Measurements from ENCODE around the gene TCFL5. TPM values are rescaled to one million over a fixed set of nuclear protein-coding genes. Genes with fewer than 3 reads are reported as not detected.

The TCFL5 gene
- total RNA-seq, 2 experiments from 2014 or later = 9.3 to 10.1 TPM

DNA sequence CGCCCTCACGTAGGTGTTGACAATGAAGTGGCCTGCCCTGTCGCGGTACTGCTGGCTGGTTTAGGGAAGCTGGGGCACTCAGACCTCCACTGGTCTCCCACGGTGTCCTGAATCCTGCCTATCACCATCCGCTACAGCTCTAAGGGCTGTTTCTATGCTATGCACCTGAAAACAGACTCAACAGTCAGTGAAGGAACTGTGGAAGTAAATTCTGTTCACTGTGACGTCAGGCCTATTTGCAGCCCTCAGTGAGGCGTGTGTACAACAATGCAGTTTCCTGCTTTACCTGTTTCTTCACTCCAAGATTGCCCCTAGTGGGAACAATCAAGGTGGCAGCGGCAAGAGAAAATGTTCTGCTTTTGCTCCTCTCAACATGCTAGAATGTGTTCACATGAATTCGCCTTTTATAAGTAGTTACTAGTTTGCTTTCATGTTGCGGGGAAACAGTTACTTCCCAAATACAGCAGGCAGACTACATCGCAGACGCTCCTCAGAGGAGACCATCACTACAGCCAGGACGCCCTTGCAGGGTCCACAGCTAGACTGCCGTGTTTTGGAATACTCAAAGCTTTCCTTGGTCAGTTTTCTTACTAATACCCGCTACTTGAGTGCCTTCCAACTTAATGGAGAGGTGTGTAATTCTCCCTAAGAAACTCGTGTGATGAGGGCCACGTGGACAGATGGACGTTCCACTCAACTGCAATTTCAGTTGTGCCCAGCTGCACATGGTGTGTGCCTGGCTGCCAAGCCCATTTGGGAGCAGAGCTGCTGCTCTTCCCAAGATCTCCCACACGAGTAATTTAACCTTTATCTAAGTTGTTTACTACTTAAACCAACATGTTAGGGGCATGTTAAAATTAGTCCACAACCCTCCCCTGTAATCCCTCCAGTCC lies 39.3 kb upstream of the TCFL5 start:
- DNase-seq (no peak), ATAC-seq (ENCODE audit: low read depth) (peak; percentile 7)
- H3K4me1 Mint-ChIP-seq = peaks cover 39% of the 10 kb centered on the region
- H3K27me3 Mint-ChIP-seq = no peaks in the 10 kb centered on the region
- H3K4me3 Mint-ChIP-seq = no peak overlapping the region
- H3K36me3 Mint-ChIP-seq = peaks cover 13% of the 10 kb centered on the region
- no peaks in the 10 kb centered on the region for H3K9me3 Mint-ChIP-seq
- peak overlapping the region; percentile 92 for H3K27ac Mint-ChIP-seq
- POLR2A ChIA-PET = interaction anchor here (1.2 to 4.0 kb wide), 4 partner anchors 11 to 53 kb away, joined by 4 to 15 read pairs (median 9); partner anchors contain the start of gene DIDO1

DNA sequence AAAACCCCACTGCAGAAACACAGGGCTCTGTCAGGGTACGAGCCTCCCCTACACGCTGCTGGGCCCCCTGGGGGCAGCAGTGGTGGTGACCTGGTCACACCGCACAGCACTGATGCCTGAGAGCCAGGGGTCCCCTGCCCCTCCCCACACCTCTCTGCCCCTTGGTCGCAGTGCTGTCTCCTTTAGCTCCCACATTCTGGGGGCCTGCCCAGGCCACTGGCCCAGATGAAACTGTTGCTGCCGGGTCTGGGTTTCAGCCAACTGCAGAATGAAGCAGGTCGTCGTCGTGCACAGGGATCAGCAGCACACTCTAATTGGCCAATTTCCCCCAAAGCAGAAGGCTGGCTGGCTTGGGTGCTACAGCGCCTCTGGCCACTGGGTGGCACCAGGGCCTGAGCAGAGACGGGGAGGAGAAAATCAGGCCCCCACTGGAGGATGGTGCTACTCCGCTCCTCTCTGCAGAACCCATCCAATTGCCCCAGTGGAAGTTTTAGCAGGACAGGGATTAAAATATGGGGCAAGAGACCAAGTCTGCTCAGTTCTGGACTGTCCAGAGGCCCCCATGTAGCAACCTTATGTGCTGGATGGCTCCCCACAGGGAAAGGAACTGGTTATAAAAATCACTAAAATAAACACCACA lies 38.5 kb upstream of the TCFL5 start:
- peak overlapping the region; percentile 70 for H3K4me3 Mint-ChIP-seq

DNA sequence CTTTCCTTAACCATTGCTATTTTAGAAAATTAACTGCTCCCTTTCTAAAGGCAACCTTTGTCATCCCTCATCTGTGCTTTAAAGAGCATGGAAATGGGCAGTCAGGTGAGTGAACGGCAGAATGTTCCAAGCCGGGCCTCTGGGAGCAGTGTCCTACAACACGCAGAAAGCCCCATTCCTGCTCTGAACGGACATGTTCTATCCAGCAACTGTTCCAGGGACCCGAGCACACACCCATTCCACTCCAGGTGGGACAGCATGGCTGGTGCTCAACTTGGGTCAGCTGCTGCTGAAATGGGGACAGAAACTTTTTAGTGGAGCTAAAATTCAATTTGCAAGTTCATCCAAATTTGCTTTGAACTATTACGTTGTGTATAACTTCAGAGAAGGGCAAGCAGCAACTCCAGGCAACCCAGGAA lies 38.0 kb upstream of the TCFL5 start:
- H3K4me3 Mint-ChIP-seq = no peak overlapping the region
- DNase-seq = no peak
- POLR2A ChIA-PET = interaction anchor here (0.8 to 2.8 kb wide), 4 partner anchors 19 to 109 kb away, joined by 3 to 9 read pairs (median 4); no protein-coding TSS in a partner anchor
- peaks cover 7% of the 10 kb centered on the region for H3K36me3 Mint-ChIP-seq
- no peaks in the 10 kb centered on the region for H3K27me3 Mint-ChIP-seq
- peaks cover 37% of the 10 kb centered on the region for H3K4me1 Mint-ChIP-seq
- H3K9me3 Mint-ChIP-seq = no peaks in the 10 kb centered on the region
- no peak for ATAC-seq (ENCODE audit: low read depth)
- H3K27ac Mint-ChIP-seq = peak overlapping the region; percentile 92

More for the DNA sequence above, 38.5 kb upstream of the TCFL5 start:
- no peaks in the 10 kb centered on the region for H3K27me3 Mint-ChIP-seq
- H3K27ac Mint-ChIP-seq = peak overlapping the region; percentile 92
- H3K36me3 Mint-ChIP-seq = peaks cover 10% of the 10 kb centered on the region
- POLR2A ChIA-PET = interaction anchor here (1.0 to 4.0 kb wide), 5 partner anchors 18 to 54 kb away, joined by 3 to 15 read pairs (median 9); partner anchors contain the start of gene DIDO1
- H3K9me3 Mint-ChIP-seq = no peaks in the 10 kb centered on the region
- peak; percentile 78 for DNase-seq
- peak; percentile 90 for ATAC-seq (ENCODE audit: low read depth)
- H3K4me1 Mint-ChIP-seq = peaks cover 37% of the 10 kb centered on the region

DNA sequence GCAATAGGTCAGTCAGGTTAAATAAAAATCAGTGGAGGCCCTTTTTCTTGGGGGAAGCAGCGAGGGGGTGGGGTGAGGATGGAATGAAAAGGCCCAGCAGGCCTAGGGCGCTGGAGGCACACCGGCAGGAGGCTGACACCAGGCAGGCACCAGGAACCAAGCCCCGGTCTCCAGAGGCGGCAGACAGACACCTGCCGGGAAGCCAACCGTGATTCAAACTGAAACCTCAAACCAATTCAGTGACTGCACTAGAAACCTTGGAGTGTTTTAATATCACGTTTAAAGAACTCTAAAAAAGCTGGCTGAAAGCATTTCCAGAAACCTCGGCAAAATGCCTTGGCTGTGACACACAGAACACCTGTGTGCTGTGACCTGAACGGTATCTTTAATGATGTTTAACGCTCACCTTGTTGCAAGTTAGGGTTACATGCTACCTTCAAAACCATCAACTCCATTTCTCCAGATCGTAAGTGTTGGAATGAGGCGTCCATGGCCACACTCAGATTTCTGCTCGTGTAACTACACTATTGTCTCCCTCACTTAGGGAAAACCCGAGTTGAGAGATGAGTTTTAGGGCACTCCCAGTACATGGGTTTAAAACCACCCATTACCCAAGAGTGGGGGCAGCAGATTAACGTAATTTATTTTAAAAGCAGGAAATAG lies 37.5 kb upstream of the TCFL5 start:
- POLR2A ChIA-PET = interaction anchor here (0.7 to 2.8 kb wide), 5 partner anchors 19 to 110 kb away, joined by 3 to 9 read pairs (median 3); no protein-coding TSS in a partner anchor
- ATAC-seq (ENCODE audit: low read depth) (peak; percentile 23), DNase-seq (no peak)
- H3K27ac Mint-ChIP-seq = peak overlapping the region; percentile 61
- peaks cover 37% of the 10 kb centered on the region for H3K4me1 Mint-ChIP-seq
- H3K36me3 Mint-ChIP-seq = peaks cover 10% of the 10 kb centered on the region
- H3K9me3 Mint-ChIP-seq = no peaks in the 10 kb centered on the region
- no peaks in the 10 kb centered on the region for H3K27me3 Mint-ChIP-seq
- H3K4me3 Mint-ChIP-seq = peak overlapping the region; percentile 30

DNA sequence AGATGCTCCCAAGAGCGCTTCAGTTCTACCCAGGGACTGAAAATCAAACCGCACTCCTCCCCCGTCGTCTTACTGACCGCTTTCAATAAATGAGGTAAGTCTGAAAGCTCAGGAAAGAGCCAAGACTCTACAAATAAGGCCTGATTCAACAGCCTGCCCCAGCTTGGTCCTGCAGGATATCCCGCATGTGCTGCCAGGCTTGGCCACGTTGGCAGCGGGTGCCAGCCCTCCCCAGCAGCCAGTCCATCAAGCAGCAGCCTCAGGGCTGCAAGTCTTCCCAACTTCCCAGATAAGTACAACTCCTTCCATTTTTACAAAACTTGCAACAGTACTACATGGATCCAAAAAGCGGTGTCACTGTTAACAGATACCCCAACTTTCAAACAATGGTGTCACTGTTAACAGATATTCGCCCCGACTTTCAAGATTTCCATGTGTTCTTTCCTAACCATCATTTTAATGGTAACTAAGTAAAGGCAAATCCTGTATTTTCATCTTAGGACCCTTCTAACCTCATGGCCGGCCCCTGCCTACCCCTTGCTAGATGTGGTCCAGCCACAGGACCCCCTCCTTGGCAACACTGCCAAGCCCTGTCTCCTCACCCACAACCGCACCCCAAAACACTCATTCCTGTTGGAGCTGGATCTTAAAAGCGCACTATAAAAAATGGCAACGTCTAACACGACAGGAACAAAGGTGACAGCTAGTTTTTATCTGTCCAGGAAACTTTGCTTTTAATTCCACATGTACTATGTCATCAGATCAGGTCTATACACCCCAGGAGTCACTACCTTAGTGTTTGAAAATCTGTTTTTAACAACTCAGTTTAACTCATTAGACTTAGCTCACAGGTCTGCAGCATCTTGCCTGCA lies 36.7 kb upstream of the TCFL5 start:
- Mint-ChIP-seq H3K27me3 (no peaks in the 10 kb centered on the region), H3K27ac (peak overlapping the region; percentile 26), H3K4me1 (peaks cover 35% of the 10 kb centered on the region), H3K36me3 (peaks cover 14% of the 10 kb centered on the region), H3K4me3 (no peak overlapping the region), H3K9me3 (no peaks in the 10 kb centered on the region)
- no peak for DNase-seq
- POLR2A ChIA-PET = interaction anchor here (0.7 to 0.8 kb wide), 2 partner anchors 56 to 111 kb away, joined by 3 read pairs; no protein-coding TSS in a partner anchor
- ATAC-seq (ENCODE audit: low read depth) = no peak

DNA sequence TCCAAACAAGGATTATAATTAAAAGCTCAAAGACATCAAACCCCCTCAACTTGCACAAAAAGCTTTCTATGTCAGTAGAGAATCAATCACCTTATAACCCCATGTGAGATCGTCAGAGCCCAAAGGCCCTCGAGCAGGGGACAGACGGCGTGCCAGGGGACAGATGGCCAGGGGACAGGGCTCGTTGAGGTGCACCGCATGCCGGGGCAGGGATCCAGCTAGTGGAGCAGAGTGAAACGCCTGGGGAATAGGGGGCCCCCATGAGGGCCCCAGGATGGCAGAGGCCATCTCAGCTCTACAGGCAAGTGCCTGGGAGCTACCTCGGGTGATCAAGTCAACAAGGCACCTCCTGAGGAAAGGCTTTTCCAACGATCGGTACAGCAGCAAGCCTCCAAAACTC lies 36.0 kb upstream of the TCFL5 start:
- ATAC-seq (ENCODE audit: low read depth) = no peak
- POLR2A ChIA-PET = interaction anchor here (0.6 kb wide), 1 partner anchor 43 kb away, joined by 3 read pairs; no protein-coding TSS in a partner anchor
- peaks cover 38% of the 10 kb centered on the region for H3K4me1 Mint-ChIP-seq

DNA sequence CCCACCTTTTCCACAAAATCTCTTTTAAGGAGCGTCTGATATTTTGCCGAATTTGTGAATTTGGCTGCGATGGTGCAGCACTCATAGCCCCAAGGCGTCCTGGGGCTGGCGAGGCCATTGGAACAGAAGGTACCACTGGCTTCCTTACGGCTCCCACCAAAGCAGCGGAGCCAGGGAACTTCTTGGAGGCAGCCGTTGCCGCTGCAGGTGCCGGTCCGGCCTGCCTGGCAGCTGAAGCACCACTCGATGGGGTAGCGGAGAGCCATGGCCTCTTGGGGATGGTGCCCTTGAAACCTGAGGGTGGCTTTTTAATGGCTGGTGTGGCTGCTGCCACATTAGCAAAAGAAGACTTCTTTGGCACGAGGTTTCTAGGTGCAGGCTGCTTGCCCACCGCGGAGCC lies 34.9 kb upstream of the TCFL5 start:
- POLR2A ChIA-PET = no interaction called here
- H3K36me3 Mint-ChIP-seq = peaks cover 24% of the 10 kb centered on the region
- no peak overlapping the region for H3K27ac Mint-ChIP-seq
- ATAC-seq (ENCODE audit: low read depth) (no peak), DNase-seq (no peak)
- no peak overlapping the region for H3K4me3 Mint-ChIP-seq
- H3K9me3 Mint-ChIP-seq = no peaks in the 10 kb centered on the region
- no peaks in the 10 kb centered on the region for H3K27me3 Mint-ChIP-seq
- H3K4me1 Mint-ChIP-seq = peaks cover 39% of the 10 kb centered on the region

More for the DNA sequence above, 36.0 kb upstream of the TCFL5 start:
- no peak overlapping the region for H3K27ac Mint-ChIP-seq
- no peak for DNase-seq
- H3K27me3 Mint-ChIP-seq = no peaks in the 10 kb centered on the region
- H3K4me3 Mint-ChIP-seq = no peak overlapping the region
- no peaks in the 10 kb centered on the region for H3K9me3 Mint-ChIP-seq
- peaks cover 15% of the 10 kb centered on the region for H3K36me3 Mint-ChIP-seq

DNA sequence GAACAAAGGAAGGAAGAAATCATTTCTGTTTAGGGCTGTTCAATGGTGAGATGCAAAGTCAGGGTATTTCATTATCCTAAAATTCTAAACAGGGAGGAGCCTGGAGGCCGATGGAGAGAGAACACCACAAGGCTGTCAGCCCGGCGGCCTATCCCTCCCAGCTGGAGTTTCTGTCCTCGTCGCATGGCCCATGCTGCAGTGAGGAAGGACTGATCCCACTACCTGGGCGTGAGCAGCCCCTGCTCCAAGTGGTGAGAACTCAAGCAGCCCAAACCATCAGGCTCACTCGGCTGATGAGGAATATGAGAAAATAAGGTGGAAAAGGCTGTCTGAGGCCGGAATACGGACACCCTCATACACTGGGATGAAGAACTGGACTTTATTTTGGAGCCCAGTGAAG lies 33.9 kb upstream of the TCFL5 start:
- POLR2A ChIA-PET = no interaction called here
- no peaks in the 10 kb centered on the region for H3K9me3 Mint-ChIP-seq
- H3K4me3 Mint-ChIP-seq = no peak overlapping the region

DNA sequence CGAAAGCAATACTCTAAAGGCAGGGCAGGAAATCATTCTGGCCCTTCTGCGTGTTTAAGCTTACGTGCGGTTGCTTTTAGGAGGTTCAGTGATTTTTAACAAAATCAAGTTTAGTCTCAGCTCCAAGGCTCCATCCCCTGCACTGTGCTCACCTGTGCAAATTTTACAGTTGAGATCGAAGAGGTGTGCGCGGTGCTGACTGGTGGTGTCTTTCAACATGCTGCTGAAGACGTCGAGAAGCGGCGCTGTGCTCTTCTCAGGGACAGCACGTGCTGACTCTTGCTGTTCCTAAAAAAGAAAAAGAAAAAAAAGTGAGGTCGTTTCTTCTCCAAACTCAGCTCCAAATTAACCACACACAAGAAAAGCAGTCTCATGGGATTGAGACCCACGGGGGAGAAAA lies 32.6 kb upstream of the TCFL5 start:
- peaks cover 33% of the 10 kb centered on the region for H3K4me1 Mint-ChIP-seq
- H3K27me3 Mint-ChIP-seq = no peaks in the 10 kb centered on the region
- no peak overlapping the region for H3K4me3 Mint-ChIP-seq
- no peak for ATAC-seq (ENCODE audit: low read depth)
- peak overlapping the region; percentile 2 for H3K27ac Mint-ChIP-seq
- POLR2A ChIA-PET = no interaction called here
- no peak for DNase-seq
- no peaks in the 10 kb centered on the region for H3K9me3 Mint-ChIP-seq
- peaks cover 34% of the 10 kb centered on the region for H3K36me3 Mint-ChIP-seq

More for the DNA sequence above, 33.9 kb upstream of the TCFL5 start:
- H3K27me3 Mint-ChIP-seq = no peaks in the 10 kb centered on the region
- peaks cover 42% of the 10 kb centered on the region for H3K4me1 Mint-ChIP-seq
- no peak for ATAC-seq (ENCODE audit: low read depth)
- H3K36me3 Mint-ChIP-seq = peaks cover 32% of the 10 kb centered on the region
- H3K27ac Mint-ChIP-seq = no peak overlapping the region
- DNase-seq = no peak

DNA sequence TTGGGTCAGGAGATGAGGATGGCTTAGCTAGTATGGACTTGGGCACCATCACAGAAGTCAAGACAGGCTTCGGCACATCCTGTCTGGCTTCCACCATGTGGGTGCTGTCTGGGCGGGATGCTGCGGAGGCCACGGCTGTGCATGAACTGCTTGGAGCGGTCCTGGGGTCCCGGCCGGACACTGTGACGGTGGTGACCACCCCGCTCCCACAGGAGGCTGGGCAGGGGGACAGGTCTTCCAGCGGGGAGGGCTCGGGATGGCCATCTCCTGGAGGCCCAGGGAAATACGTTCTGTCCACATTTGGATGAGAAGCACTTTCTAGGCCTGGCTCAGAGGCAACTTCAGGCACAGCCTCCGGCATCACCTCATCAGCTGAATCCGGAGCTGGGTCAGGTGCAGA lies 32.1 kb upstream of the TCFL5 start:
- ATAC-seq (ENCODE audit: low read depth) = no peak
- H3K27ac Mint-ChIP-seq = no peak overlapping the region
- DNase-seq = no peak
- peaks cover 34% of the 10 kb centered on the region for H3K36me3 Mint-ChIP-seq
- no peaks in the 10 kb centered on the region for H3K27me3 Mint-ChIP-seq
- no peaks in the 10 kb centered on the region for H3K9me3 Mint-ChIP-seq
- no peak overlapping the region for H3K4me3 Mint-ChIP-seq
- peaks cover 27% of the 10 kb centered on the region for H3K4me1 Mint-ChIP-seq
- POLR2A ChIA-PET = no interaction called here

DNA sequence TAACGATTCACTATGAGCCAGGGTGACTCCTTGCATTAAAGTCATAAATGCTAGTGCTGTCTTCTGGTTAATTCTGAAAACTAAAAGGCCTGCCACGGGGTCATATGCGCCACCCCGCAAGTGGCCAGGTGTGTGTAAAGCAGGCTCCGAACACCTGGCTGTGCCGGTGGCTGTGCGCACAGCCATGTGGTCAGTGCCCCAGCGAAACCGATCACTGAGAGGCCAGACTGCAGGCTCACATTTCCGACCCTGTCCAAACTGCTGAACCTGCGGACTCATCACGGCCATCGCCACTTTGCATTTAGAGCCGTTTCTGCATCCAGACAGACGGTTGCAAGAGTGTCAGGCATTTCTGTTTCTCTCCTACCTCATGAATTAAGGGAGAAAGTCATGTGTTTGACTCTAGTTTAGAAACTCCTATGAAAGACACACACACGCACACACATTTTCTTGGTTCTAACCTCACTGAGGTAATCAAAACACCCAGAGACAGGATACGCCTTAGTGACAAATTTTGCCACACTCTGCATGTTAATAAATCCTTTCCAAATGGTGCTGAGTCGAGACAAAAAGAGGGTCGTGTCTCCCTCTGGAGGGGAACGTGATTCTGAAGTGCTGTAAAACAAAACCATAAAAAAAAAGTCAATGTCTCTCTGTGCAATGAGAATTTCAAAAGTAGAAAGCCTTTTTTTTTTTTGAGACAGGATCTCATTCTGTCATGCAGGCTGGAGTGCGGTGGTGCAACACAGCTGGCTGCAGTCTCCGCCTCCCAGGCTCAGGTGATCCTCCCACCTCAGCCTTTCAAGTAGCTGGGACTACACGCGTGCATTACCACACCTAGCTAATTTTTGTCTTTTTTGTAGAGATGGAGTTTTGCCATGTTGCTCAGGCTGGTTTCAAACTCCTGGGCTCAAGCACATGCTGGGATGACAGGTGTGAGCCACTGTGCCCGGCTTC lies 31.0 kb upstream of the TCFL5 start:
- POLR2A ChIA-PET = no interaction called here
- peak overlapping the region; percentile 37 for H3K27ac Mint-ChIP-seq
- no peak for DNase-seq
- peaks cover 22% of the 10 kb centered on the region for H3K4me1 Mint-ChIP-seq
- no peaks in the 10 kb centered on the region for H3K9me3 Mint-ChIP-seq
- H3K4me3 Mint-ChIP-seq = no peak overlapping the region
- peak; percentile 51 for ATAC-seq (ENCODE audit: low read depth)
- H3K27me3 Mint-ChIP-seq = no peaks in the 10 kb centered on the region
- H3K36me3 Mint-ChIP-seq = peaks cover 37% of the 10 kb centered on the region
